Myocyte (in vitro differentiated cells): ENCODE results near the gene CCNJL. TPM values are rescaled to one million over a fixed set of nuclear protein-coding genes. Genes with fewer than 3 reads are reported as not detected.
"Not testable (repeated sequence)": the region's sequence is repeated elsewhere in the genome, so short reads cannot be mapped to it uniquely, and the experiment has no call there.

ENCODE experiments used
- DNase-seq: peaks from one replicate; pipeline ENCODE4 v3.0.0-alpha.2; 2012; ENCODE audit warnings: low read depth
- polyA plus RNA-seq: library from polyadenylated mRNA; unstranded; fragments of >200 nt; gene quantifications from one replicate; pipeline ENCODE4 v1.2.1, GENCODE V29; 2012; ENCODE audit warnings: missing spikeins
- total RNA-seq: library from RNA; depleted of rRNA; stranded (reverse); fragments of >200 nt; gene quantifications from 2 replicates; pipeline ENCODE4 v1.2.3, GENCODE V29; 2014

The CCNJL gene
- total RNA-seq: 1.9 and 2.4 TPM in 2 replicates
- 4.2 TPM for polyA plus RNA-seq

- peak; percentile 63 for DNase-seq
Measured at GRCh38 chr5:160312134-160312959, at the start of gene CCNJL. CCNJL (minus strand) TSS chr5:160312564; CDS start chr5:160311923, 641 bp downstream.

- DNase-seq: no peak
Measured at GRCh38 chr5:160361624-160362228, 49.4 kb upstream of the CCNJL start.

- no peak for DNase-seq
Measured at GRCh38 chr5:160360310-160360709, 47.9 kb upstream of the CCNJL start.

GRCh38 chr5:160359816-160360215 is 47.5 kb upstream of the CCNJL start:
- no peak for DNase-seq

- DNase-seq: no peak
Measured at GRCh38 chr5:160359242-160359641, 46.9 kb upstream of the CCNJL start.

- DNase-seq: peak; percentile 72
Measured at GRCh38 chr5:160357861-160358411, 45.6 kb upstream of the CCNJL start.

- no peak for DNase-seq
Measured at GRCh38 chr5:160357394-160357793, 45.0 kb upstream of the CCNJL start.

GRCh38 chr5:160356550-160357347 is 44.4 kb upstream of the CCNJL start:
- no peak for DNase-seq

GRCh38 chr5:160354666-160355065 is 42.3 kb upstream of the CCNJL start:
- no peak for DNase-seq

GRCh38 chr5:160353379-160353778 is 41.0 kb upstream of the CCNJL start:
- DNase-seq: no peak

- DNase-seq: no peak
Measured at GRCh38 chr5:160352308-160352707, 39.9 kb upstream of the CCNJL start.

- no peak for DNase-seq
Measured at GRCh38 chr5:160349935-160350303, 37.6 kb upstream of the CCNJL start.

GRCh38 chr5:160349249-160349934 is 37.0 kb upstream of the CCNJL start:
- DNase-seq: no peak

- DNase-seq: no peak
Measured at GRCh38 chr5:160348080-160348479, 35.7 kb upstream of the CCNJL start.

- DNase-seq: no peak
Measured at GRCh38 chr5:160347448-160347847, 35.1 kb upstream of the CCNJL start.

GRCh38 chr5:160342413-160342941 is 30.1 kb upstream of the CCNJL start:
- DNase-seq: peak; percentile 97

- no peak for DNase-seq
Measured at GRCh38 chr5:160341309-160341870, 29.0 kb upstream of the CCNJL start.

- not testable (repeated sequence) for DNase-seq
Measured at GRCh38 chr5:160340513-160340912, 28.1 kb upstream of the CCNJL start.

- DNase-seq: no peak
Measured at GRCh38 chr5:160339406-160340130, 27.2 kb upstream of the CCNJL start.

GRCh38 chr5:160334716-160335115 is 22.4 kb upstream of the CCNJL start:
- not testable (repeated sequence) for DNase-seq
